ENCODE results near the gene NTPCR.
"Not testable (repeated sequence)": the region's sequence is repeated elsewhere in the genome, so short reads cannot be mapped to it uniquely, and the experiment has no call there.

Gene NTPCR

GRCh38 chr1:232950197-232951176, at the start of gene NTPCR:
Gene NTPCR (plus strand): TSS chr1:232950611. CDS start chr1:232950711, 100 bp downstream.
- DNase-seq: peak; percentile 90 to 91

- DNase-seq: no peak
Observed at GRCh38 chr1:232900818-232901217, 49.6 kb upstream of the NTPCR start.

GRCh38 chr1:232901255-232901654, 49.2 kb upstream of the NTPCR start:
- no peak for DNase-seq

DNA sequence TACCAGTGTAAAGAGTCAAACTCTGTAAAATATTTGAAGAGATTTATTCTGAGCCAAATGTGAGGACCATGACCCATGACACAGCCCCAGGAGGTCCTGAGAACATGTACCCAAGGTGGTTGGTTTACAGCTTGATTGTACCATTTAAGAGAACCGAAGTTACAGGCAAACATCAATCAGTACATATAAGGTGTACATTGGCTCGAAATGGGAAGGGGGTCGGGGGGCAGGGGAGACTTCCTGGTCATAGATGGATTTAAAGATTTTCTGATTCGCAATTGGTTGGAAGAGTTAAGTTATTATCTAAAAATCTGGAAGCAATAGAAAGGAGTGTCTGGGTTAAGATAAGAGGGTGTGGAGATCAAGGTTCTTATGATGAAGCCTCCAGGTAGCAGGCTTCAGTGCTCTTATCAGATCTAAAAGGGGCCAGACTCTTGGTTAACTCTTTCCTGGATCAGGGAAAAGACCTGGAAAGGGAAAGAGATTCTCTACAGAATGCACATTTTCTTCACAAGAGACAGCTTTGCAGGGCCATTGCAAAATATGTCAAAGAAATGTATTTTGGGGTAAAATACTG, 47.5 kb upstream of the NTPCR start:
- no peak for DNase-seq

DNA sequence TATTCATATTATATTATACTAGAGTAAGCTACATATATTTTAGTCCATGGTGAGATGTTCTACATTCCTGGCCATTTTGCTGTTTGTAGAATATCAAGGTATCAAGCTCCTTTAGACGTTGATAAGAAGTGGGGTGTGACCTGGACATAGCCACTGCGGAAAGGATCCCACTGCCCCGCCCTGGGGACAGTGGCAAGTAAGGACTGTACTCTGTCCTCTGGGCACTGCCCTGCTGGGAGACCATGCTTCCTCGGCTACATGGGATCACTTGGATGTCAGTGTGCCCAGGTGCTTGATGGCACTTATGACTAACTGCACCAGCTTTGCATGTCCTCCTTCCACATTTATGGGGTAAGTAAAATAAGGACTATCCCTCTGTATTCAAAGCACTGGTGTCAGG, 46.3 kb upstream of the NTPCR start:
- no peak for DNase-seq

- DNase-seq: peak; percentile 2 to 7
Observed at GRCh38 chr1:232904566-232904965, 45.8 kb upstream of the NTPCR start.

- DNase-seq: no peak
Observed at GRCh38 chr1:232905331-232906034, 44.9 kb upstream of the NTPCR start.

- DNase-seq: no peak
Observed at GRCh38 chr1:232906441-232906840, 44.0 kb upstream of the NTPCR start.

- no peak for DNase-seq
Observed at GRCh38 chr1:232908831-232909230, 41.6 kb upstream of the NTPCR start.

DNA sequence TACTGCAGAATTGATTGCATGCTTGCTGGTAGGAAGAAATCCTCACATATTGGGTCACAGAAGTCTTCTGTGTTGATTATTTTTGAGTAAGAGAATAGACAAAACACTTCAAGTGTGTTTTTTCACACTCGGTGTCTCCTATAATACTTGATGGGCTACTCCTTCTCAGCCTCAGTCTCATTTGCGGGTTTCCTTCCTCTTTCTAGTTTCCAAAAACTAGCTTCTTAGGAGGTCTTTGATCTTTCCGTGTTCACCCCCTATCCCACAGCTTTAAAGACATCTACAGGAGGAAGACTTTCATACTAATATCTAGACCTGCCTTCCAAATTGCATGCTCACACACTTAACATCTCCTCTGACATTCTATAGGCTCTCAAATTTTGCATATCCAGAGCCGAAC, 40.7 kb upstream of the NTPCR start:
- no peak for DNase-seq

DNA sequence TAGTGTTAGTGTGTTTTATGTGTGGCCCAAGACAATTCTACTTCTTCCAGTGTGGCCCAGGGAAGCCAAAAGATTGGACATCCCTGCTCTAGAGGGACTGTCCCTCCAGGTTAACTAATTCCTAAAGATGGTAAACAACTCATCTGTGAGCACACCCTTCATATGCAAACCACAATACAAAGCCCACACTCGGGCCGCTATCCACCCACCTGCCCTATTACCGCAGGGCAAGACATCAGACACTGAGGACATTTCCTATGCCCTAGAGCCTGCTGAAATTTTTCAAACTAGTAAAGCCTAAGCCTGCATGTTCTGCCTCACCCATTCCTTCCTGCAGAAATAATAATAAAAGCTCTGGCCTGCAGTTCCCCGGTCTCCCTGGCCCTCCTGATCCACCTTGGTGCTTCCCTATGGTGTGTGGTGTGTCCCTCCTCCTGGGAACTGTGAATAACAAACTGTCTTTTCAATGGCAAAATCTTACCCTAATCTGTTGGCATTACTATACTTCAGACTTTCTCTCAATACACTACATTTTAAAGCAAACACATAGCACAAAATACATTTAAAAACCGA, 39.3 kb upstream of the NTPCR start:
- no peak for DNase-seq

- DNase-seq: no peak
Observed at GRCh38 chr1:232912845-232913580, 37.4 kb upstream of the NTPCR start.

GRCh38 chr1:232914271-232914670, 36.1 kb upstream of the NTPCR start:
- DNase-seq: not testable (repeated sequence)

DNA sequence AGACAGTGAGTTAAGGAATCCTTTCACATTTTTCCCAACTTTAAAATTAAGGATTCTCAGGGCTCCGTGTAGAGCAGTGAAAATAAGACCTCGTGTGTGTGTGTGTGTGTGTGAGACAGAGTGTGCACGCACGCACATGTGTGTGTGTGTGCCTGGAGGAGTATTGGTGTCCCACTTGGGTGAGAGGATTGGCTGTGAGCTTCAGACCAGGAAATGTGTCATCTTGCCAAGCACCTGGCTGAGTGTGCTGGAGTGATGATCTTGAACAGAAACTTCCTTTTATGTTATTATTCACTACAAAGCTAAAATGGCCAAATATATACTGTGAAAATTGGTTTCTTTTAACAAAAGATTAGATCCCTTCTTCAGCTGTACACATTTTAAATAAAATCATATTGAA, 35.2 kb upstream of the NTPCR start:
- no peak for DNase-seq

DNA sequence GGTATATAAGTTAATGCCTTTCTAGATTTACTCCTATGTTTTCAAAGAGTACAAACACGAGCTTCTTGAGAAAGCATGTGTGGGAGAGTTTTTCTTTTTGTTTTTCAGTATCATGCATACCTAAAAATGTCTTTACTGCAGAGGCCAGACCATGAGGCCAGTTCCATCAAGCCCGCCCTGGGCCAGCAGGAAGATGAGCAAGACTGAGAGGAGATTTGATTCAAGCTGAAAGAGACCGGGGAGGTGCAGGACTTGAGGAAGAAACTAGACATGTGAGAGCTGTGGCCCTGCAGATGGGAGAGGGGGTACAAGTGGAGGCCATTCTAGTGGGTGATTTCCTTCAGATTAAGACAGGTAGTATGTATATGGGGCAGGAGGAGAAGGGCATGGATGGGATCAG, 33.4 kb upstream of the NTPCR start:
- DNase-seq: no peak

- no peak for DNase-seq
Observed at GRCh38 chr1:232921381-232921780, 29.0 kb upstream of the NTPCR start.

GRCh38 chr1:232922485-232922884, 27.9 kb upstream of the NTPCR start:
- DNase-seq: no peak

DNA sequence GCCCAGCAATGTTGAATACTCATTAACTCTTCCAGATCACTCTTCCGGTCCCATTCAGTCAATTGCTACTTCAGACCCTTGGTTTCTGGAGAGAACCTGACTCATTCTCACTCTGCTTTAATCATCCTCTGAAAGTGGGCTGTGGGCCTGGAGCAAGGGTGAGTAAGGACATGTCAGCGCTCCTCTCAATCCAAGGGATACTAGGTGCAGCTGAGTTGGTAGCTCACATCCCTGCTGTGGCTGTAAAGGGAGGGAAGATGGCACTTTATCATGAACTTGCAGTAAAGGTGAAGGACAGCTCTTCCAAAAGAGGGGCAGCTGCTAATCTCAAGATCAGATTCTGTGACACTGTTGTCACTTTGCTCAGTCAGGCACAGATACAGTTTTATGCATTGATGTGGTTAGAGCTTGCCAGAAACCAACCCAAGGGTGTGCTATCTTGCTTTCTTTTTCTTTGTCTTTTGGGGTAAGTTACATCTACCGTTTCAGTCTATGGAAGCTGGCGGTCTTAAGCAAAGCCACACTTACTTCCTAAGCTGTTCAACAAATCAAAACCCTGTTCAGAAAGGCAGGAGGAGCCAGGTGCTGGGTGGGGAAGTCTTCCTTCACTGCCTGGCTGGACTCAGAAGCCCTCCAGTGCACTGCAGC, 26.5 kb upstream of the NTPCR start:
- DNase-seq: no peak

GRCh38 chr1:232924874-232925273, 25.5 kb upstream of the NTPCR start:
- no peak for DNase-seq

DNA sequence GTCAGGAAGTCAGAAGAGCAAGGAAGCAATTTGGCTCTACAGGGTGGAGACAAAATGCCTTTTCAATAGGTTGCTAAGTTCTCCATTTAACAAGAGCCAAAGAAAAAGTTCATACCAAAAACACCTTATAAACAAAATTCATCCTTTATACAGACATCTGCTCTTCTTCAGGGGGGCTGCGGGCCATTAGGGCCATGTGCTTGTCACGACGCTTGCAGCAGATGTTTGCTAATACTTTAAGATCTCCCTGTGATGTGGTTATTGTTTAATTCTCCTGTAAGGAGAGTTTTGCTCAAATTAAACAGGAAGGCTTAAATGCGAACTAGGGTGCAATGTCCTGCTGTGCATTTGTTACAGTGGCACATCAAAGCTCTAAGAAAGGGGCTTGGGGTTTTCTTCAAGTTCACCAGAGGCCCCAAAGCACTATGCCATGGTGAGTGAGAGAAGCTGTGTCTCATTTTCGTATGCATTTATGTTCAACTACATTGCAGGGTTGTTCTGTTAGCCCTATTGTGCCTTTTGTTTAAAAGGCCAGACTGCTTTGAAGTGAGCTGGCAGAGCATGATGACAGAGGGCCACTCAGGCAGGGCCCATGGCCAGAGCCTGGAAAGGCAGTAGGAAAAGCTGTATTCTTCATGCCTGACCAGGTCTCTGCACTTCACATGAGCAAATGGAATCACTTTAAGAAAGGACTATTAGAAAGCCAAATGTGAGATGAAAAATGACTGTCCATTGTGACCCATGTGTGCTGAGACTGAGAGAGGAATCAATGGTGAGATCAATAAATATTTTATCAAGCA, 24.8 kb upstream of the NTPCR start:
- no peak for DNase-seq

DNA sequence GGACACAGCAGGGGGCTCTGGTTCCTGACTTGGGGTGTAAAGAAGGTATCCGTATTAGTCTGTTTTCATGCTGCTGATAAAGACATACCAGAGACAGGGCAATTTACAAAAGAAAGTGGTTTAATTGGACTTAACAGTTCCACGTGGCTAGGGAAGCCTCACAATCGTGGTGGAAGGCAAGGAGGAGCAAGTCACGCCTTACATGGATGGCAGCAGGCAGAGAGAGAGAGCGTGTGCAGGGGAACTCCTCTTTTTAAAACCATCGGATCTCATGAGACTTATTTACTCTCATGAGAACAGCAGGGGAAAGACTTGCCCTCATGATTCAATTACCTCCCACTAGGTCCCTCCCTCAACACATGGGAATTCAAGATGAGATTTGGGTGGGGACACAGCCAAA, 23.2 kb upstream of the NTPCR start:
- DNase-seq: not testable (repeated sequence)
